Activated CD8-positive, alpha-beta memory T cell treated with anti-CD3 and anti-CD28 coated beads, Interleukin-2, amount 50 U/mL, for 24 hours (primary cell): Measurements from ENCODE around the gene PPP3R1.

ENCODE experiments used
- DNase-seq: peaks from one replicate; pipeline ENCODE4 v3.0.0-alpha.2; 2020; ENCODE audit errors: extremely low read depth

Gene PPP3R1

GRCh38 chr2:68151037-68151436 is 101.3 kb downstream of the PPP3R1 start:
- no peak for DNase-seq

- DNase-seq: no peak
These were observed 110.5 kb downstream of the PPP3R1 start for GRCh38 chr2:68141875-68142274.

- DNase-seq: no peak
These were observed 116.6 kb downstream of the PPP3R1 start for GRCh38 chr2:68135448-68136320.

- no peak for DNase-seq
These were observed 117.8 kb downstream of the PPP3R1 start for GRCh38 chr2:68134554-68134953.

- DNase-seq: no peak
These were observed 118.2 kb downstream of the PPP3R1 start for GRCh38 chr2:68134120-68134519.
